H9 (cell line): ENCODE data around the gene CCDC134. TPM values are rescaled to one million over a fixed set of nuclear protein-coding genes. Genes with fewer than 3 reads are reported as not detected.

Experiments used
- DNase-seq: peaks from one replicate; pipeline ENCODE4 v3.0.0-alpha.2; 2017
- H2AFZ ChIP-seq: one replicate; pipeline ENCODE4 v1.6.1; 2013; ENCODE audit warnings: mild to moderate bottlenecking, low read length, control low read depth, moderate library complexity
- H2AK5ac ChIP-seq: 2 replicates; pipeline ENCODE4 v1.6.1; 2013; ENCODE audit warnings: low read length, control low read depth, mixed read lengths; ENCODE audit not compliant: insufficient read length
- H2BK120ac ChIP-seq: one replicate; pipeline ENCODE4 v1.6.1; 2013; ENCODE audit warnings: low read depth, mild to moderate bottlenecking, low read length, control low read depth, inconsistent platforms; ENCODE audit not compliant: poor library complexity, severe bottlenecking
- H2BK12ac ChIP-seq: 2 replicates; pipeline ENCODE4 v1.6.1; 2013; ENCODE audit warnings: low read length, control low read depth, mixed read lengths, low read depth; ENCODE audit not compliant: insufficient read length
- H2BK15ac ChIP-seq: 2 replicates; pipeline ENCODE4 v1.6.1; 2013; ENCODE audit warnings: low read depth, low read length, control low read depth
- H2BK20ac ChIP-seq: one replicate; pipeline ENCODE4 v1.6.1; 2013; ENCODE audit warnings: low read depth, mild to moderate bottlenecking, low read length, control low read depth, inconsistent platforms; ENCODE audit not compliant: poor library complexity, severe bottlenecking
- H2BK5ac ChIP-seq: 2 replicates; pipeline ENCODE4 v1.6.1; 2013; ENCODE audit warnings: low read length, control low read depth, mixed read lengths; ENCODE audit not compliant: insufficient read length
- H3K14ac ChIP-seq: 2 replicates; pipeline ENCODE4 v1.6.1; 2013; ENCODE audit warnings: low read length, control low read depth; ENCODE audit not compliant: insufficient read depth
- H3K18ac ChIP-seq: 2 replicates; pipeline ENCODE4 v1.6.1; 2013; ENCODE audit warnings: low read depth, mild to moderate bottlenecking, mixed read lengths, low read length, control low read depth; ENCODE audit not compliant: insufficient read length
- H3K23ac ChIP-seq: 2 replicates; pipeline ENCODE4 v1.6.1; 2013; ENCODE audit warnings: low read length, control low read depth, mixed read lengths, low read depth; ENCODE audit not compliant: insufficient read length
- H3K23me2 ChIP-seq: 2 replicates; pipeline ENCODE4 v1.6.1; 2013; ENCODE audit warnings: low read depth, mild to moderate bottlenecking, mixed read lengths, low read length, control low read depth; ENCODE audit not compliant: insufficient read length, poor library complexity, severe bottlenecking
- H3K27ac ChIP-seq: 2 replicates; pipeline ENCODE4 v1.5.1; 2013; ENCODE audit warnings: low read length, control low read depth, mixed read lengths, low read depth; ENCODE audit not compliant: insufficient read length
- H3K27me3 ChIP-seq: 2 replicates; pipeline ENCODE4 v1.6.1; 2013; ENCODE audit warnings: low read length, control low read depth, inconsistent platforms; ENCODE audit not compliant: insufficient read depth
- H3K4ac ChIP-seq: 2 replicates; pipeline ENCODE4 v1.6.1; 2013; ENCODE audit warnings: low read depth, mild to moderate bottlenecking, control low read depth, inconsistent platforms, low read length, moderate library complexity
- H3K4me1 ChIP-seq: 2 replicates; pipeline ENCODE4 v1.6.1; 2013; ENCODE audit warnings: low read length, control low read depth, inconsistent platforms; ENCODE audit not compliant: insufficient read depth
- H3K4me2 ChIP-seq: 2 replicates; pipeline ENCODE4 v1.6.1; 2013; ENCODE audit warnings: low read length, control low read depth, mixed read lengths; ENCODE audit not compliant: insufficient read length, insufficient read depth
- H3K56ac ChIP-seq: 2 replicates; pipeline ENCODE4 v1.6.1; 2013; ENCODE audit warnings: low read depth, mild to moderate bottlenecking, mixed read lengths, low read length, control low read depth; ENCODE audit not compliant: insufficient read length
- H3K79me1 ChIP-seq: 2 replicates; pipeline ENCODE4 v1.6.1; 2013; ENCODE audit warnings: low read depth, mild to moderate bottlenecking, moderate library complexity, low read length, control low read depth, inconsistent platforms; ENCODE audit not compliant: insufficient read depth, poor library complexity, severe bottlenecking
- H3K79me2 ChIP-seq: 2 replicates; pipeline ENCODE4 v1.6.1; 2013; ENCODE audit warnings: low read length, control low read depth, inconsistent platforms; ENCODE audit not compliant: insufficient read depth
- H3K9ac ChIP-seq: 2 replicates; pipeline ENCODE4 v1.6.1; 2013; ENCODE audit warnings: low read length, control low read depth, mixed read lengths; ENCODE audit not compliant: insufficient read length; ENCODE audit errors: extremely low read depth
- H3K9me3 ChIP-seq: one replicate; pipeline ENCODE4 v1.6.1; 2013; ENCODE audit warnings: low read depth, low read length, inconsistent platforms; ENCODE audit not compliant: control insufficient read depth
- H3T11ph ChIP-seq: one replicate; pipeline ENCODE4 v1.6.1; 2013; ENCODE audit warnings: mild to moderate bottlenecking, low read length, control low read depth, inconsistent platforms
- H4K20me1 ChIP-seq: one replicate; pipeline ENCODE4 v1.6.1; 2013; ENCODE audit not compliant: control insufficient read depth, insufficient read length, insufficient read depth
- H4K5ac ChIP-seq: 2 replicates; pipeline ENCODE4 v1.6.1; 2013; ENCODE audit warnings: low read depth, mild to moderate bottlenecking, mixed read lengths, low read length, control low read depth; ENCODE audit not compliant: insufficient read length
- H4K8ac ChIP-seq: replicated peaks from 2 replicates; pipeline ENCODE4 v1.6.1; 2013; ENCODE audit warnings: low read length, control low read depth, mixed read lengths, low read depth; ENCODE audit not compliant: insufficient read length
- H4K91ac ChIP-seq: 2 replicates; pipeline ENCODE4 v1.6.1; 2013; ENCODE audit warnings: low read depth, mild to moderate bottlenecking, moderate library complexity, mixed read lengths, low read length, control low read depth; ENCODE audit not compliant: insufficient read length
- H3K27ac Mint-ChIP-seq, 3 experiments: 2 replicates in 2 of 3; 3 replicates in 1 of 3; pipeline ENCODE4 v1.8.0; 2020 to 2021; ENCODE audit warnings: mixed read lengths in 3 of 3, mild to moderate bottlenecking in 1 of 3, moderate library complexity in 1 of 3
- H3K27me3 Mint-ChIP-seq: 2 replicates; pipeline ENCODE4 v1.8.0; 2021; ENCODE audit warnings: low read depth, mild to moderate bottlenecking, moderate library complexity, mixed read lengths
- H3K36me3 Mint-ChIP-seq, 3 experiments: 2 replicates in 2 of 3; 3 replicates in 1 of 3; pipeline ENCODE4 v1.8.0; 2020 to 2021; ENCODE audit warnings: low read depth in 3 of 3, mixed read lengths in 3 of 3; ENCODE audit not compliant: insufficient read depth in 1 of 3
- H3K4me1 Mint-ChIP-seq, 2 experiments: 2 replicates each; pipeline ENCODE4 v1.8.0; 2020; ENCODE audit warnings: mixed read lengths in 2 of 2
- H3K4me3 Mint-ChIP-seq, 2 experiments: 2 replicates in 1 of 2; 3 replicates in 1 of 2; pipeline ENCODE4 v1.8.0; 2020 to 2021; ENCODE audit warnings: mild to moderate bottlenecking in 2 of 2, mixed read lengths in 2 of 2, moderate library complexity in 1 of 2
- H3K9me3 Mint-ChIP-seq, 2 experiments: 2 replicates in 1 of 2; 3 replicates in 1 of 2; pipeline ENCODE4 v1.8.0; 2020; ENCODE audit warnings: mild to moderate bottlenecking in 2 of 2, mixed read lengths in 2 of 2, moderate library complexity in 1 of 2
- WGBS: extraction: QIAGEN DNeasy Blood & Tissue Kit; methylation state at CpG from one replicate; pipeline ENCODE4 v1.1.7; 2013; ENCODE audit warnings: missing lambda C conversion rate, low lambda C conversion rate, mixed read lengths; ENCODE audit not compliant: insufficient read length; ENCODE audit errors: extremely low coverage; 5-methylcytosine and 5-hydroxymethylcytosine counted together
- total RNA-seq: library from RNA; stranded (reverse); gene quantifications from 2 replicates; pipeline ENCODE4 v1.2.1, GENCODE V29; 2021
- TF ChIP-seq, protein P1 (sequence below): fragments of 200-600 bp; sonication (generic); conservative IDR thresholded peaks from 3 replicates; pipeline ENCODE4 v1.8.0; 2021; ENCODE audit warnings: antibody characterized with exemption, mild to moderate bottlenecking

Gene CCDC134
- total RNA-seq, 1 experiment from 2014 or later = 20.7 TPM

DNA sequence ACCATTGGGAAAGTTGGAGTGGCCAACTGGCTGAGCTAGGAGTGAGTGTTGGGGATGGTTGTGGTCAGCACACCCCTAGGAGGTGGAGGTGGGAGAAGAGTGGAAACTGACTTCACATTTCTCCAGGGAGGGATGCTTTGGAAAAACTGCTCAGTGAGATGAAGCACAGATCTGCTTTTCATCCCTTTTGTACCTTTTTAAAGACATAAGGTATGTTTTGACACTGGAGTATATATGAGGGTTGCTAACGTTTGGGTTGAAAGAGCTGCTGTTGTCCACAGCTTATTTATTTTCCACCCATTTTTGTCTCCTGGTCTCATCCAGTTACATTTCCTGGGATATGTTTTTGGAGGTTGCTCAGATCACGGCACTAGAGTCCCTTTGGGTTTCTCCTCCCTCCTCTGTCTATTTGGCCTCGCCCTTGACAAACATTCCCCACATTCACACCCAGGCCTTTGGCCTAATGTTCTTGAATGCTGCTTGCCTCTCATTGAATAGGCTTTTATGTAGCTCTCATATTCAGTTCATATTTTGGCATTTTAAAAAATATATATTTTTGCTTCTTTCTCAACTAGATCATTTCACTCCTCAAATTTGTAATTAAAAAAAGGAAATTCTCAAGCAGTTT is 40.7 kb downstream of the CCDC134 start:
- H3K56ac ChIP-seq = no peak overlapping the region
- no peak overlapping the region for H3K23ac ChIP-seq
- H2BK12ac ChIP-seq = no peak overlapping the region
- H3K9me3 ChIP-seq = no peaks in the 10 kb centered on the region
- no peaks in the 10 kb centered on the region for H3K9me3 Mint-ChIP-seq
- H2BK20ac ChIP-seq = no peak overlapping the region
- TF ChIP-seq, protein P1, sequence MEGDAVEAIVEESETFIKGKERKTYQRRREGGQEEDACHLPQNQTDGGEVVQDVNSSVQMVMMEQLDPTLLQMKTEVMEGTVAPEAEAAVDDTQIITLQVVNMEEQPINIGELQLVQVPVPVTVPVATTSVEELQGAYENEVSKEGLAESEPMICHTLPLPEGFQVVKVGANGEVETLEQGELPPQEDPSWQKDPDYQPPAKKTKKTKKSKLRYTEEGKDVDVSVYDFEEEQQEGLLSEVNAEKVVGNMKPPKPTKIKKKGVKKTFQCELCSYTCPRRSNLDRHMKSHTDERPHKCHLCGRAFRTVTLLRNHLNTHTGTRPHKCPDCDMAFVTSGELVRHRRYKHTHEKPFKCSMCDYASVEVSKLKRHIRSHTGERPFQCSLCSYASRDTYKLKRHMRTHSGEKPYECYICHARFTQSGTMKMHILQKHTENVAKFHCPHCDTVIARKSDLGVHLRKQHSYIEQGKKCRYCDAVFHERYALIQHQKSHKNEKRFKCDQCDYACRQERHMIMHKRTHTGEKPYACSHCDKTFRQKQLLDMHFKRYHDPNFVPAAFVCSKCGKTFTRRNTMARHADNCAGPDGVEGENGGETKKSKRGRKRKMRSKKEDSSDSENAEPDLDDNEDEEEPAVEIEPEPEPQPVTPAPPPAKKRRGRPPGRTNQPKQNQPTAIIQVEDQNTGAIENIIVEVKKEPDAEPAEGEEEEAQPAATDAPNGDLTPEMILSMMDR = no peak
- H3K4me1 Mint-ChIP-seq = peaks cover 51 to 56% of the 10 kb centered on the region in 2 experiments
- H3K23me2 ChIP-seq = no peaks in the 10 kb centered on the region
- no peak overlapping the region for H2BK15ac ChIP-seq
- no peak overlapping the region for H3K18ac ChIP-seq
- H3K4me3 Mint-ChIP-seq = no peak overlapping the region
- no peak overlapping the region for H3K27ac ChIP-seq
- H3K27me3 ChIP-seq = no peaks in the 10 kb centered on the region
- H3K79me1 ChIP-seq = peaks cover 8% of the 10 kb centered on the region
- WGBS = no CpG with 5 or more reads among the region's 3 CpGs
- peaks cover 74% of the 10 kb centered on the region for H3K79me2 ChIP-seq
- no peak for DNase-seq
- H4K8ac ChIP-seq = no peak overlapping the region
- H3K27me3 Mint-ChIP-seq = no peaks in the 10 kb centered on the region
- peaks cover 17% of the 10 kb centered on the region for H3K4me1 ChIP-seq
- no peak overlapping the region for H4K5ac ChIP-seq
- H2AFZ ChIP-seq = no peak overlapping the region
- H3K9ac ChIP-seq = no peak overlapping the region
- peaks cover 22 to 53% (median 42%) of the 10 kb centered on the region in 3 experiments; a peak in 6 of 7 replicates for H3K36me3 Mint-ChIP-seq
- H3K27ac Mint-ChIP-seq = peak overlapping the region in 2 of 3 experiments; percentile 74 to 87; a peak in 4 of 7 replicates
- H3K4ac ChIP-seq = no peak overlapping the region
- H2BK5ac ChIP-seq = no peak overlapping the region
- H2BK120ac ChIP-seq = no peak overlapping the region
- H3T11ph ChIP-seq = no peak overlapping the region
- no peak overlapping the region for H4K91ac ChIP-seq
- no peak overlapping the region for H3K14ac ChIP-seq
- H4K20me1 ChIP-seq = peaks cover 2% of the 10 kb centered on the region
- no peak overlapping the region for H2AK5ac ChIP-seq
- H3K4me2 ChIP-seq = no peak overlapping the region
